Right lobe of liver (tissue), 6 donors: ENCODE data around the gene FNDC3B. TPM values are rescaled to one million over a fixed set of nuclear protein-coding genes. Genes with fewer than 3 reads are reported as not detected.
A peak's percentile ranks its signal among the peaks of the same experiment; 100 is the strongest.

ENCODE experiments used
- ATAC-seq, 4 donors: fragments of 200-7000 bp; cut with Tn5 transposase; one replicate each; pipeline ENCODE4 v1.9.1; 2020; ENCODE audit warnings: mild to moderate bottlenecking in 4 of 4, moderate library complexity in 4 of 4
- DNase-seq, 3 donors: peaks; one replicate each; pipeline ENCODE4 v3.0.0-alpha.2; 2020
- H3K27ac ChIP-seq, 3 donors: fragments of 200-600 bp; one replicate each; pipeline ENCODE4 v1.8.0; 2022
- H3K27me3 ChIP-seq, 2 donors: fragments of 200-600 bp; one replicate each; pipeline ENCODE4 v1.8.0; 2022
- H3K36me3 ChIP-seq, 4 donors: fragments of 200-600 bp; sonication (generic) in 1 of 4; one replicate each; pipeline versions ENCODE4 v1.5.1 to v1.8.0; 2017 to 2022; ENCODE audit warnings: control low read depth in 1 of 4
- H3K4me1 ChIP-seq, 4 donors: fragments of 200-600 bp; sonication (generic) in 1 of 4; one replicate each; pipeline versions ENCODE4 v1.5.1 to v1.8.0; 2017 to 2022; ENCODE audit warnings: control low read depth in 1 of 4
- H3K4me3 ChIP-seq, 3 donors: fragments of 200-600 bp; one replicate each; pipeline ENCODE4 v1.8.0; 2022
- H3K9me3 ChIP-seq, 4 donors: fragments of 200-600 bp; sonication (generic) in 1 of 4; one replicate each; pipeline versions ENCODE4 v1.5.1 to v1.8.0; 2017 to 2022; ENCODE audit warnings: control low read depth in 1 of 4
- POLR2A ChIP-seq: fragments of 450-650 bp; IDR thresholded peaks from one replicate; pipeline ENCODE4 v1.6.1; 2017; ENCODE audit warnings: antibody characterized with exemption, mild to moderate bottlenecking
- WGBS: methylation state at CpG from one replicate; pipeline ENCODE4 v1.1.6; 2018; ENCODE audit warnings: low coverage, low lambda C conversion rate; ENCODE audit not compliant: insufficient coverage; ENCODE audit errors: missing lambda C conversion rate; 5-methylcytosine and 5-hydroxymethylcytosine counted together
- intact Hi-C, 2 donors: fragments of 100-400 bp; cut with DNase I; formaldehyde crosslinking; loops; one replicate each; pipeline versions ENCODE4 v1.11.2 to v1.14.1; 2022
- total RNA-seq, 6 experiments: library from RNA; depleted of rRNA in 2 of 6; stranded (reverse); fragments of >200 nt in 2 of 6; fragmentation: NEBNext Ultra II Directional in 3 of 6; extraction: Animal tissue kit (Norgen Biotek cat#: 25700) in 3 of 6; gene quantifications; one replicate each; pipeline versions ENCODE4 v1.1.0 to v1.2.4, GENCODE V29; 2016 to 2023
- TF ChIP-seq, protein P1 (sequence below), 4 donors: fragments of 200-600 bp in 3 of 4; fragments of 450-650 bp in 1 of 4; IDR thresholded peaks; one replicate each; pipeline versions ENCODE4 v1.5.1 to v1.8.0; 2016 to 2022; ENCODE audit warnings: antibody characterized with exemption in 4 of 4, mild to moderate bottlenecking in 2 of 4
- donor health status: DM: no; HTN: yes; CAD: no.
- donor health status: DM: no; HTN: no; CAD: no.
- donor health status: DM: no; HTN: no; CAD: no.
- donor health status: DM: no; HTN: yes; CAD: no.
- donor health status: DM: no; HTN: yes; CAD: no.

The FNDC3B gene
- total RNA-seq, 6 experiments from 2014 or later: 40.2 to 184 (median 63.5) TPM

DNA sequence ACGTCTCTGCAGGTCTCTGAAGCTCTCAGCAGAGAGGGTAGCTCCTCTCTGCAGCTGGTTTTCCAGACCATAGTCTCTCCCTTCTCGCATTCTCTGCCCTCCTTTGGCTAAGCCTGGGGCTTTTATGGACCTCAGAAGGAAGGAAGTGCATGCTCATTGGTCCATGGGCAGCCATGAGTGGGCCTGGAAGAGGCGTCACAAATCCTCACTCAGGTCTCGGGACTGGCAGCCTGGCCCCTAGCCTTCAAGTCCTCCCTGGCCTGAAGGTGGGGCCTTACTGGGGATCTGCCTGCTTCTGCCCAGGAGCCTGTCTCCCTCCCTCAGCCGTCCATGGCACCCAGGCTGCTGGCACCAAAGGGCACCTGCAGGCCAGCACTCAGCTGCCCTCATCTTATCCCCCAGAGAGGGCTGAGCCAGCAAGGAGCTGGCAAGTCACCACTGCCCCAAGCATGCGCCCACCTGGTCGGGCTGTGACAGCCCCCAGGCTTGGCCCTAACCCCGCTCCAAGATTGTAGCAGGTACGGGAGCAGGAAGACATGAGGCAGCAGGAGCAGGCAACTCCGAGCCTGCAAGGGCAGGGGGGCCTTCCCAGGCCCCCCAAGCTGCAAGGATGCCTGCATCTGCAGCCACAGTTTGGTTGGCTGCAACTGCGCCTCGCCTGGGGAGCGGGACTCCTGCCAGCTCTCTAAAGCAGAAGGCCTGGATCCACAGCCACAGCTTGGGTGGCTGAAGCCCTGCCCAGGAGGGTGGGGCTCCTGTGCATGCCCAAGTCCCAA is 371.5 kb downstream of the FNDC3B start:
- peak in 3 of 4 donors; percentile 33 to 43 (median 41) for ATAC-seq
- no peak for DNase-seq
- intact Hi-C loops: no loop called here
- WGBS: 31% methylated on average over 2 of the region's 13 CpGs
- TF ChIP-seq, protein P1, sequence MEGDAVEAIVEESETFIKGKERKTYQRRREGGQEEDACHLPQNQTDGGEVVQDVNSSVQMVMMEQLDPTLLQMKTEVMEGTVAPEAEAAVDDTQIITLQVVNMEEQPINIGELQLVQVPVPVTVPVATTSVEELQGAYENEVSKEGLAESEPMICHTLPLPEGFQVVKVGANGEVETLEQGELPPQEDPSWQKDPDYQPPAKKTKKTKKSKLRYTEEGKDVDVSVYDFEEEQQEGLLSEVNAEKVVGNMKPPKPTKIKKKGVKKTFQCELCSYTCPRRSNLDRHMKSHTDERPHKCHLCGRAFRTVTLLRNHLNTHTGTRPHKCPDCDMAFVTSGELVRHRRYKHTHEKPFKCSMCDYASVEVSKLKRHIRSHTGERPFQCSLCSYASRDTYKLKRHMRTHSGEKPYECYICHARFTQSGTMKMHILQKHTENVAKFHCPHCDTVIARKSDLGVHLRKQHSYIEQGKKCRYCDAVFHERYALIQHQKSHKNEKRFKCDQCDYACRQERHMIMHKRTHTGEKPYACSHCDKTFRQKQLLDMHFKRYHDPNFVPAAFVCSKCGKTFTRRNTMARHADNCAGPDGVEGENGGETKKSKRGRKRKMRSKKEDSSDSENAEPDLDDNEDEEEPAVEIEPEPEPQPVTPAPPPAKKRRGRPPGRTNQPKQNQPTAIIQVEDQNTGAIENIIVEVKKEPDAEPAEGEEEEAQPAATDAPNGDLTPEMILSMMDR (IDR thresholded peaks at IDR 0.05): no peak
- no peak for TF ChIP-seq POLR2A
- no peak overlapping the region for H3K27ac ChIP-seq
- H3K4me1 ChIP-seq: no peaks in the 10 kb centered on the region
- H3K9me3 ChIP-seq: no peaks in the 10 kb centered on the region
- no peak overlapping the region for H3K4me3 ChIP-seq
- H3K36me3 ChIP-seq: no peaks in the 10 kb centered on the region
- H3K27me3 ChIP-seq: no peaks in the 10 kb centered on the region

DNA sequence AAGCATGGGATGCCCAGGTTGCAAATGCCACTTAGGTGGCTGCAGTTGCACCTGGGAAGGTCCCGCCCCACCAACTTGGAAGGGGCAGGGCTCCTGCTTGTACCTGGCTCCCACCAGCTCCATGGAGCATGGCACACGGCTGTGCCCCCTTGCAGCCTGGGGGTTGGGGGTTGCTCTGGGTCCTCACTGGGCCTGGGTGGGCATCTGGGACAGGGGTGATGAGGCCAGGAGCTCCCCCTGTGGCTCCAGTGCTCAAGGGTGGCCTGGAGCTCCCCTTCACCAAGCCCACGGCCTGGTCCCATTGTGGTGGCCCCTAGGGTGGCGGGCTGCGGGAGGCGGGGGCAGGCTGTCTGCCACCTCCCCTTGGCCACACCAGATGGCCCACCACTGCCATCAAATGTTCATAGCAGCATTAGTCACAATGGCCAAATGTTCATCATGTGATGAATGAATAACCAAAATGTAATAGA is 372.1 kb downstream of the FNDC3B start:
- H3K4me3 ChIP-seq: no peak overlapping the region
- H3K27me3 ChIP-seq: no peaks in the 10 kb centered on the region
- no peaks in the 10 kb centered on the region for H3K4me1 ChIP-seq
- no peak overlapping the region for H3K27ac ChIP-seq
- intact Hi-C loops: no loop called here
- DNase-seq (no peak), ATAC-seq (peak in 2 of 4 donors; percentile 16 to 38)
- no peaks in the 10 kb centered on the region for H3K36me3 ChIP-seq
- no peak for TF ChIP-seq POLR2A
- TF ChIP-seq, protein P1 (IDR thresholded peaks at IDR 0.05): no peak
- H3K9me3 ChIP-seq: no peaks in the 10 kb centered on the region
- 88% methylated on average over 3 of the region's 6 CpGs for WGBS

DNA sequence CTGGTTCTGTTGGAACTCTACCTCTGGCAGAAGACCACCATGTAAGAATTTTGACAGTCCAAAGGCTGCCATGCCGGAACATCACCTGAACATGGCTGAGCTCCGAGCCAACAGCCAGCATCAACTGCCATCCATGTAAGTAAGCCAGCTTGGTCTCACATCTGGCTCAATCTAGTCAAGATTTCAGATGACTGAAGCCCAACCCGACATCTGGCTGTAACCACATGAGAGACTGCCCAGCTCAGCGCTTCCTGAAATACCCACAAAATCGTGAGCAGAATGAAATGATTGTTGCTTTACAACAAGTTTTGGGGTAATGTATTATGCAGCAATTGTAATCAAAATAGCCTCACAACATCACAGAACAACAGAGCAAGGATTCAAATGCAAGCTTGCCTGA is 375.9 kb downstream of the FNDC3B start:
- H3K4me3 ChIP-seq: no peak overlapping the region
- no peaks in the 10 kb centered on the region for H3K9me3 ChIP-seq
- no peaks in the 10 kb centered on the region for H3K27me3 ChIP-seq
- WGBS: 67% methylated on average over 4 of the region's 5 CpGs
- no peak overlapping the region for H3K27ac ChIP-seq
- intact Hi-C loops: no loop called here
- H3K4me1 ChIP-seq: no peaks in the 10 kb centered on the region
- ATAC-seq: no peak
- TF ChIP-seq POLR2A: no peak
- H3K36me3 ChIP-seq: no peaks in the 10 kb centered on the region
- no peak for DNase-seq

GRCh38 chr3:172437713-172438112 is 398.3 kb downstream of the FNDC3B start:
- no peaks in the 10 kb centered on the region for H3K27me3 ChIP-seq
- no peaks in the 10 kb centered on the region for H3K4me1 ChIP-seq
- no peak overlapping the region for H3K4me3 ChIP-seq
- ATAC-seq (no peak), DNase-seq (no peak)
- intact Hi-C loops: no loop called here
- H3K27ac ChIP-seq: no peak overlapping the region
- no peaks in the 10 kb centered on the region for H3K36me3 ChIP-seq
- TF ChIP-seq POLR2A: no peak
- TF ChIP-seq, protein P1 (IDR thresholded peaks at IDR 0.05): no peak
- no peaks in the 10 kb centered on the region for H3K9me3 ChIP-seq

- H3K27ac ChIP-seq: no peak overlapping the region
- H3K27me3 ChIP-seq: no peaks in the 10 kb centered on the region
- H3K4me1 ChIP-seq: no peaks in the 10 kb centered on the region
- TF ChIP-seq, protein P1 (IDR thresholded peaks at IDR 0.05): no peak
- no peak for TF ChIP-seq POLR2A
- H3K36me3 ChIP-seq: no peaks in the 10 kb centered on the region
- DNase-seq (no peak), ATAC-seq (no peak)
- intact Hi-C loops: no loop called here
- 60% methylated on average over 3 of the region's 4 CpGs for WGBS
- no peaks in the 10 kb centered on the region for H3K9me3 ChIP-seq
- no peak overlapping the region for H3K4me3 ChIP-seq
Observed at GRCh38 chr3:172438186-172438585, 398.8 kb downstream of the FNDC3B start.
